ENCODE results near the gene ZNF692.
A peak's percentile ranks its signal among the peaks of the same experiment; 100 is the strongest.

ZNF692 gene

DNA sequence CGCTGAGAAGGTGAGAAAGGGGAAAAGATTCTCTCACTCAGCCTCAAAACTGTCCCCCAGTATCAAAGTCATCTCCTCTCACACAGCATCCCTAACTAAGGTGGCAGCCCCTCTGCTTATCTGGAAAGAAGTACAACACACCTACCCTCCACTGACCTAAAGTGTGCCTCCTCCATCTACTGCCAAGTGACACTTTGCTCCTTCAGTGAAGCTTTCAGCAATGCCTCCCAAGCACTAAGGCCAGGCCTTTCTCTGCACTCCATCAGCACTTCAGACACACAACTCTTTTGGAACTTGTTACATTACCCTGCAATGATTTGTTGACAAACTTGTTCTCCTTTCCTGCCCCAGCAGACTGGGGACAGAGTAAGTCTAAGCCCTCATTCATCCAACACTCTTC, 34.6 kb downstream of the ZNF692 start:
- no peak for DNase-seq

DNA sequence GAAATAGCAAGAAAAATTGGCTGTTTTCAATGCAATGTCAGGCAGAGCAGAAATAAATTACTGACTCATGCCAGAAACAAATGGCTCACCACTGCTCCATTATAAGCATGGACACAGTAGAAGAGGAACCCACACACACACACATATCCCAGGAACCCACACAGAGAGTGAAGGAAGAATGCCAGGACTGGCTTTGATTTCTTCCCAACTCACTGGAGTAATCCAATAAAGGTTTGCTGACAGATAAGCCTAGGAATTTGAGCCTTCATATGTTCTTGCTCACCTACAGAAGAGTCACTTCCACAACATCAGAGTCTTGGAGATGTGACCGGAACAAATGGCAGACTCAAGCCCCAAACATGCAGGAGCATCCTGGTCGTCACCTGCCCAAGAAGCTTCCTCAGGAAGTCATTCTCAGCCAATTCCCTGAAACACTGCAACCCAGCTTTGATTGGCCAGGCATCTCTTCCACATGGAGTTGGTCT, 35.3 kb downstream of the ZNF692 start:
- peak; percentile 12 for DNase-seq

DNA sequence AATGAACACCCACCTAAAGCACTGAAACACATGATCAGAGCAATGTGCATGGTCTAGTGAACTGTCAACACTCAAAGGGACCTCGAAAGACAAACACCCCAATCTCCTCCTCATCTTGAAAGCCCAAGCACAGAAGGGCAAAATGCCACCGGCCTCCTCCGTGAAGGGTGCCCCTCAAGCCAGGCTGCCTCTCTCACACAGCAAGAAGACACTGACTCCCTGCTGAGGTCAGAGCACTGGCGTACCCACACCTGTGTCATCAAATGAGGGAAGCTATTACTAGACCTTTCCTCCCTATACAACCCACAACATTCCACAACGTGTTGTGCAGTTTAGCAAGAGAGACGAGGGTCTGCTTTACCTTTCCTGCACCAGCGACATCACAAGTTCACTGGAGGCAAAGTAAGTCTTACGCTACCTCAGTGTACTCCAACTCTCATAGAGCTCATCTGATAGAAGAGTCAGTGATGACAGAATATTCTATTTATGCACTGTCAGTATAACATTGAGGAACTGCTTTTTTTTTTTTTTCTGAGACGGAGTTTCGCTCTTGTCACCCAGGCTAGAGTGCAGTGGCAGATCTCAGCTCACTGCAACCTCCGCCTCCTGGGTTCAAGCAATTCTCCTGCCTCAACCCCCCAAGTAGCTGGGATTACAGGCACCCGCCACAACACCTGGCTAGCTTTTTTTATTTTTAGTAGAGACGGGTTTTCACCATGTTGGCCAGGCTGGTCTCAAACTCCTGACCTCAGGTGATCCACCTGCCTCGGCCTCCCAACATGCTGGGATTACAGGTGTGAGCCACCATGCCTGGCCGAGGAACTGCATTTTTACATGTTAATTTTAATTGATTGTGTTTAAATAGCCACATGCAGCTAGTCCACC, 36.5 kb downstream of the ZNF692 start:
- DNase-seq = peak; percentile 17

DNA sequence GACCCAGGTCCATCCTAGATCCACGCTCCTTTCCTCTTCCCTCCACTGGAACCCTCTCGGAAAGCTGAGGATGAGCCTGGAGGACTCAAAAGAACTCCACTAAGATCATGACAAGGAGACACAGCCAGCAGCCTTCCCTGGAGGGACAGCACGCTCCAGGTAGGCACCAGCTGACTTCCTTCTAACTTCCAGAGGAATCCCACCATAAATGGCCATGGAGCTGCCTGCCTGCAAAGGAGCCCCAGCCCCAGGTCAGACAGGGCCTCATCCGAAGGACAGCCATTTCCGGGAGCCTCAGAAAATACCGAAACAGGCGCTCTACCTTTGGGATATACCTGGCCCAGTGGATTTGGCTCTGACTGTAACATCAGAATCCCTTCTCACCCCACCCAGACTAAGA, 37.2 kb downstream of the ZNF692 start:
- DNase-seq = no peak

DNA sequence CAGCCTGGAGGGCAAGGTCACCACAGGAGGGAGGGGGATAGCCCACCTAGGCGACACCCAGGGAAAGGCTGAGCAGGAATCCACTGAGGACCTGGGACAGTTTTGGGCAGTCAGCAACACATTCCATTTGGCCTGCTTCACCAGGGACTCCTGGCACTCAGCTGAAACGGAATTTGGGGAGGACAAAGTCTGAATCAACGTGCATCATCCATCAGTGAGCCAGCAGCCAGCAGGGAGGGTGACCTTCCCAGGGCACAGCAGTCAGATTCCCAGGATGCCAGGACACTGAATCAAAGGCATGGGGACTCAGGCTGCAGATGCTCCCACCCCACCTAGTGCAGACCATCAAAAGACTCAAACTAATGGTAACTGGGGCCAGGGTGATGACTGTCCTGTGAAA, 37.8 kb downstream of the ZNF692 start:
- no peak for DNase-seq

DNA sequence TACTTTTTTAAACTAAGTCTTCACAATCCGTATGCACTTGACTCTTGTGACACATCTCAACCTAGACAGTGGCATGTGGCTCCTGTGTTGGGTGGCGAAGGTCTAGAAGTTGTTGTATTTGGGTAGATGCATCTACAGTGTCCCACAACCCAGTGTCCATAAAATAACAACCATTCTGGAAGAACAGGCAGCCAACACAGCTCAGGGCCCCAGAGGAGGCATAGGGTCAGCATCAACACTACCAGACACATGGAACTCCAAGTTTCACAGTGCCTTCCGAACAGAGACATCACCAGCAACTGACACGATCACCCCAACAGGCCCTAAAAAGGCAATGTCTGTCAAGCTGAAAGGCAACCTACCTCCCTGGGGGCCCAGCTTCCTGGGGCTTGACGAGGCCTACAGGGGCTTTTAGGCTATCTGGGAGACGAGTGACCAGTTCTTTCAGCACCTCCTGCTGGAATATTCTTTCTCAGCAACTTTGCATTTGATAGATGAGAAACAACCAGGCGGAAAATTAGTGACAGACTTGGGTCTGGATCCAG, 38.8 kb downstream of the ZNF692 start:
- DNase-seq = no peak

DNA sequence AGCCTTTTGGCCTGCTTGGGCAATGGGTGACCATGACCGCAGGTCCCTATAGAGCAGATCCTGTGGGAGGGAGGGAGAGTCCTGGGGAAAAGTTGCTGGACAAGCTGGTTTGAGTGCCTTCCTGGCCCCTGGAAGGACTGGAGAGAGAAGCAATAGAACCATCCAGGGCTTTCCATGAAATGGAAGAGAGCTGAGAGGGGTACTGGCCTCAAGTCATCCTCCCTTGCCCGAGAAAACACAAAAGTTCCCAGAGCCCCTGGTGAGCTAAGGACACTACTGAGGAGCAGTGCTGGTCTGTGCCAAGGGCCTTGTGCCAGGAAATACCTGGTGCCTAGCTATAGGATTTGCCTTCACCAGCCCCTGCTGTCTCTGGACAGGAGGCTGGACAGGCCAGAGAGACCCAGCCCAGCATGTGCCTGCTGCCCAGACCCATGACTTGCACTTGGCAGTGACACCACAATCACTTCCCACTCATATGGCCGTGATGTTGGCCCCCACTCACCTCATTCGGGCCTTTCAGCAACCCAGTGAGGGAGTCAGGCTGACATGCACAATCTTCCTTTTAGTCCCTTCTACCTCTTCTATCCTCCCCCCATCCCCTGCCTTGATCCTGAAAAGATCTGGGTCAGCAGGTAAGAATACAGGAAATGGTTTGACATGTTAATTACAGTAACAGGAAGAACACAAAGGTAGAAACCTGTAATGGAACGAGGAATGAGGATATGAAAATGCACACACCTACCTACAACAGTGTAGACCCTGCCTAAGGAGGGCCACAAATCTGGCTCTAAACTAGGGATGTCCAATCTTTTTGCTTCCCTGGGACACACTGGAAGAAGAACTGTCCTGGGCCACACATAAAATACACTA, 40.1 kb downstream of the ZNF692 start:
- peak; percentile 32 for DNase-seq

DNA sequence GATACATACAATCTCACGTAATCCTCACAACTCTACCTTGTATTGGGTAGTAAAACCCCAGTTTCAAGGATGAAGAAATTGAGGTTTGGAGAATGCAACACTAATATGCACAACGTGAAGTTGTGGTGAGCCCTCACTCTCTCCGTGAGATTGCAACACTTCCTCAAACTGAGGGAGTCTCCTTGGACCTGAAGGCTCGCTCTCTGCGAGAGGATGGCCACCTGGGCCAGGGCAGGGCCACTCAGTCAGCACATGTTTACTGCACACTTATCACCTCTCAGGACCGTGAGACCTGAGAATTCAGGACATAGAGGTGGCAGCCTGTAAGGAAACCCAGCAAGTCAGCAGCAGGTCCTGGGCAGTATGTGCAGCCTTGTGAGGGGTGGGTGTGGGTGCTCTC, 41.8 kb downstream of the ZNF692 start:
- DNase-seq = no peak

DNA sequence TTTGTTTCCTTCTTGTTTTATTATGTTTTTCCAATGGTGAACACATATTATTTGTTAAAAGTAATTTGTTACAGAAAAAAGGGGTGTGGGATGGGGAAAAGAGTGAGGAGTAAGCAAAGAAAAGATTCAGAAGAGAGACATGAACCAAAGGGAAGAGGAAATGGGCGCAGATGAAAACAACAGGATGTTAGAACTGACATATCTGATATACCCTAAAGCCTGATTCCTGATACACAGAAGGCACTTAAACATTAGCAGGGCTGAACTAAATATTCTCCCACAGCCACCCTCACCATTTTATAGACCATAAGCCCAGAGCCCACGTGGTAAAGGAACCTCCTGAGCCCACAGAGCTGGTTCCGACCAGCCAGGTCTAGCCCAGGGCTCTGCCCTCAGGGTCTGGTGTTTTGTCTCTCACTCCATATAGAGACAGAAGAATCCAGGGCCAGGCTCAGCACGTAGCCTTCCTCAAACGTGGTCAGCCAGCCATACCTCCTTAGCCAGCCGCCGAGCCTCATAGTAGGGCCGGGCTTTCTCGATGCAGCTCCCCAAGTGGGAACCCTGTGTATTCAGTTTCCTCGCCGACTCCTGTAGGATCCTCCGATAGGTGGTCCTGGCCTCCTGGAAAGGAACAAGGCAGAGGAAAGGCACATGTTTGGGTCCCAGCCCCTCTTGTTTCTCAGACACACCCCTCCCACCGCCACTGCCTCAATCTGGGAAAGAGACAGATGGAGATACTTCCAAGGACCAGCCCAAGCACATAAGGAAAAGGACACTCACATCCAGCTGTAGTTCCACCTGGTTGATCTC, 42.6 kb downstream of the ZNF692 start:
- DNase-seq = no peak

DNA sequence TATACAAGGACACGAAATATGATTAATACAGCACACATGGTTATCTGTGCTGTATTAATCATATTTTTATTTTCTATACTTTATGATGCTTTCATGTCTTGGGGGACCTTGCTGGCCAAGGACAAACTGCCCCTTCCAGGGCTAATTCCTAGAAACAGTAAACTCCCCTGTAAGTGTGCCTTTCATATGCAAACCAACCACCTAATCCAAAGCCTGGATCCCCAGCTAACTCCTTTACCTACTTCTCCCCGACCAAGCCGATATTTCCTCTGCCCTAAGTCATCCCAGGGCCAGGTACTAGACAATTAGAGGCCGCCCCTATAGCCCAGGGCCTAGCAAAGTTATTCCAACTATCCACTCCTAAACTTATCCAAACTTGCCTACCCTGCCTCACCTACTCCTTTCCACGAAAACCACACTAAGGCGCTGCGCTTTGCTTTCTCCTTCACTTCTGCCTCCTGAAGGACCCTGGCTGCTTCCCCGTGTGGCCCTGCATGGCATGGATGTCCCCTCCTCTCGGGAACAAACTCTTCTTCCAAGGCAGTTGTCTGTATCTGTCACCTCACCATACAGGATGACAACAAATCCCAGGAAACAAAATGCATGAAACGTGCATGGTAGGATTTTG, 43.4 kb downstream of the ZNF692 start:
- DNase-seq = no peak

DNA sequence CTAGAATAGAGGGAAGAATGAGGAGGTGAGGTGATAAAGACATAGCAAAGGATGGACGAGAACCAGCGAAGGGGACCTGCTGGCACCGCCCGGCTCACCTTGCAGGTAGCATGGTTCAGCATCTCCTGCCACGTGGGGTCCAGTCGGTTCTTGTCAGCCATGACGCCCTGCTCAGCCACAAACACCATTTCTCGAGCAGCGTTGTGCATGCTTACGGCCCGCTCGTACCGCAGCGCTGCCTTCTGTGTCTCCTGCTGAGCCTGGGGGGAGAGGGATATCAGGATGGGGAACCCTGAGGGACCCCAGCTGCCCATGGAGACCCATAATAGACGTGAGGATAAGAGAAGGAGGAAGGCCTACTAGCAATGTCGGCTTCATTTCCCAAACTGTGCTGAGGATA, 44.5 kb downstream of the ZNF692 start:
- DNase-seq = no peak

DNA sequence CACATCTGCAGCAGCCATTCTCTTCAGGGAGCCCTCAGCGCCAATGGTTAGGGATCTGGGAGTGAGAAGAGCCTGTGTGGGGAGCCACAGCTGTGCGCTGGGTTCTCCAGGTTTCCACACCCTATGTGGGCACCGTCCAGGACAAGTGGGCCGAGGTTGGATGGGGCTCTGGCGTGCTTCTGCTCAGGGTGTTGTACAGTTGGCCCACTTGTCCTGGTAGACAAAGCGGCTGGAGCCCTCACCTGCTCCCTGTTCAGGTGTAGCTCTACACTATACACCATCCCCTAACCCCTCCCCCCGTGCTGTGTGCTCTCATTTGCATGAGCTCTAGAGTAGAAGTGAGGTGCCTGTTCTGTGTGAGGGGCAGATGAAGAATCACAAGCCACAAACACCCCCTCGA, 45.3 kb downstream of the ZNF692 start:
- no peak for DNase-seq

DNA sequence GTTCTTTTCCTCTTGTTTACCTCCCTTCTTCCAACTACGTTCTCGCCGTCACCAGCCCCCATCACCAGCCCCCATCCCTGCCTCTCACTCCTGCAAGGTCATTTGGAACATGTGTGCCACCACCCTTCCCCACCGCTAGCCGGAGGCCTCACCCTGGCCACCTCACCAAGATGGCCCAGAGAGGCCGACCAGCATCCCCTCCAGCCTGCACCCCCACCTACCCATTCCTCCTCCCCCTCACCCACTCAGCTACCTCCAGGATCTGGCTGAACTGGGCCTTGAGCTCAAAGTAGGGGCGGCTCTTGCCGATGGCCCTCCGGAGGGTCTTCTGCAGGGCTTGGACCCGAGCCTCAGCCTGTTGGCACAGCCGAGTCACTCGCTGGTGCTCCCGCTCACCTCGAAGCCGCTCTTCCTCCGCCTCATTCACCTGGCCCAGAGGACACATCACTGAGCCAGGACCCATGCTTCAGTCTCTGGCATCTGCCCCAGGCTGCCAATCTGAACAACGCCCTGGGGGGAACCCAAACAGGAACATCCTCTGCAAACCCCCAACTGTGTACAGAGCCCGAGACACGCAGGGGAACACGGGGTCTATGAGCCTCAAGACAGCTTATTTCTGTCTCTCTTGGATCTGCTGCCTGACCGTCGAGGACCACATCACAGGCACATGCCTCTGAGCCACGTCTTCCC, 46.0 kb downstream of the ZNF692 start:
- DNase-seq = no peak

DNA sequence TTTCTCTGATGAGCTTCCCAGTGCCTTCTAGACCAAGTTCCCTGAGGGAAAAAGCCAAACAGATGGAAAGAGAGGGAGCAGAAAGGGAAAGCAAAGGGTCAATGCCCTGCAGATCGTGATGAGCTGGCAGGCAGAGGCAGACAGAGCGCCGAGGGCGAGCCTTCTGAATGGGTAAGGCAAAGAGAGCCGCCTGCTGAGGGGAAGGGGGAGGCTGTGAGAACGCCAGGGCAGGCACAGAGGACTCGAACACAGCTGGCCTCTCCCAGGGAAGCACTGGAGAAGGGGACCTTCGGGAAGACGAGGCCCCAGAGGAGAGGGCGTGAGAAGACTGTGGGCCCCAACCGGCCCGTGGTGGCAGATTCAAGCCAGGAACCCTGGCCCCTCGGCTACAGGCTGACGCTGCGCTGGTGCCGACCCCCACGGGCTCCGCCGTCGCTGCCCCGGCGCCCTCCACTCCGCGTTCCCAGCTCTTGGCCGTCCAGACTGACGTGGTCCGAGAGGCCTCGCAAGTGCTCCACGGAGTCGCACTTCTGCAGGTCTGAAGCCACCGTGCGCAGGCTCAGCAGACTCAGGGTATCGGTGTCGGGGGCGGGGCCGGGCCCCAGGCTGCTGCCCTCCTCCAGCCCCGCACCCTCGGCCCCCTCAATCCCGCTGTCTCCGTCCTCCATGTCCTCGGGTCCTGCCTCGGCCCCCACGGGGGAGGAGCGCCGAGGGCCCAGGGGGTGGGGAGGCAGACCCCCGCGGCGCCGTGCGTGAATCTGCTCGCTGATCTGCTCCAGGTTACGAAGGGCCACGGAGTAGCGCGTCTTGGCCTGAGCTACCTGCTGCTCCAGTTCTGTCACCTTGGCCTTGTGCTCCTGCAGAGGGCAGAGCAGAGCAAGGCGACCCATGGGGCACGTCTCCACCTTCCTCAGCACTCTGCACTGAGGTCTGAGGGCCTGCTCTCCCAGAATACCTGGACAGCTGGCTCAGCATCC, 47.1 kb downstream of the ZNF692 start:
- no peak for DNase-seq

DNA sequence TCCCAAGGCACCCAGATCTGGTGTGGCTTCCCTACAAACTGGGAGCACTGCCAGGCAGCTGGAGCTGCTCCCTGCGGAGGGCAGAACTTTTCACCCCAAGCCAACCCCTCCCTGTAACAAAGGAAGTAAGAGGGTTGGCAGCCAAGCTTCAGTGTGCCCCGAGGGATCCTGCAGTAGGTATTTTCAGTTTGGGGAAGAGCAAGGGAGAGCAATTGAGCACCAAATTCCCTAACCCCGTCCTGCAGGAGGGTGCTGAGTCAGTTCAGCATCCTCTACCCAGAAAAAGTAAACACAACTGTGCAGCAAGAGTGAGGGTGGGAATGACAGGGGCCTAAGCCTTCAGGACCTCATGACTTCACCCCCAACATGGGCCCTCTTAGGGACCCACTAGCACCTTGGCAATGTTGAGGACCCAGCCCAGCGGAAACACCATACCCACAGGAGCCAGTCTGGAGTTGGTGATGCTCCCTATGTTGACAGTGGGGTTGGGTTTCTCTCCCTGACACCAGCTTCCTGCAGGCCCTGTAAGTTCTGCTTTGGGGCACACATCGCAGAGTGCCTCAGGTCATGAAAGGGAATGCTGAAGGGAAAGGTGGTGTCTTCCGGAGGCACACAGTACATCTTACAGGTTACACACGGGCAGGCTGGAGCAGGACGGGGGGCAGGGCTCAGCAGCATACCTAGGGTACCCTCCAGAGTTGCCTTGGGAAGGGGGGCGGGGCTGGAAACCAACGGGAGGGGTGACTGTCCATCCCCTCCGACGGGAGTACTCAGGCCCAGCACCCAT, 48.0 kb downstream of the ZNF692 start:
- no peak for DNase-seq

DNA sequence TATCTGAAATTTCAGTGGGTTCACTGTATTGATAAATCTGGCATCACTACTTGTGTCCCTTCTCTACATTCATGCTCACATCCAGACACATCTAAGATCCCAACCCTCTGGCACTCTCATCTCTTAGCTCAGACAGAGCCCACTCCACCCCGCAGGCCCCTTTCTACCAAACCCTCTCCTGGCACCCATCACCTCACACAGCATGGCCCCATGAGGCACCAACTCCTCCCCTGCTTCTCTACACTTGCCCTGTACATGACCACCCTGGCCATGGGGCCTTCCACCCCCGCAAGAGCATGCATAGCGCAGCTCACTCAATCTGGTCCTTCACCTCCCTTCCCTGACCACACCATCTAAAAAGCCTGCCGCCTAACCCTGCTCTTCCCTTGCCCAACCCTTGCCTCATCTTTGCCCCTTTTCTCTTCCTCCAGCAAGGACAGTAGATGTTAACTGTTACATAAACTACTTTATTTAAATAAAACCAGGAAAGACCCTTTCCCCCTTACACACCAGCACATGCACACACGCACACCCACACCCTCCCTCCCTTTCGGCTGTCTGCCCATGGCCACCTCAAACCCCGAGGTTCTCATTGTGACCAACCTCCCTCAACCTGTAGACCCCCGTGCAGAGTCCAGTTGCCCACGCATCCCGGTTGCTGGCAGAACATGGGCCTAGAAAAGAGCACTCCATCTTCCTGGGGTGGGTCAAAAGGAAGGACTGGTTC, 48.7 kb downstream of the ZNF692 start:
- DNase-seq = no peak

DNA sequence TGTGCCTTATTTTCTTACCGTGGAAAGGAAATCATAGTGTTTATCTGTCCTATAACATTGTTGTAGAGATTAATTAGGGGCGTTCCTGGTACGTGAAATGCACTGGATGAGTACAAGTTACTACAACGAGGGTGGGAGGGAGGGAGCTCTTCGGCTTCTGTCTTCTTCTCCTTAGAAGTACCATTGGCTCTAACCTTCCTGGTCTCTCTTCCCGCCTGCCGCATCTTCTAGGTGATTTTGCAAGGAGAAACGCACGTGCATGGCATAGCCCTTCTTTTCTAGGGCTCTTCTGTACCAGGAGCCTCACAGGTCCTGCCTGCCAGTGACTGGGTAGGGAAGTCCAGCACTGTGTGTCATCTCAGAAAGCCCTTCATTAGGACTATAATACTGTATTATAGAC, 50.0 kb downstream of the ZNF692 start:
- no peak for DNase-seq

DNA sequence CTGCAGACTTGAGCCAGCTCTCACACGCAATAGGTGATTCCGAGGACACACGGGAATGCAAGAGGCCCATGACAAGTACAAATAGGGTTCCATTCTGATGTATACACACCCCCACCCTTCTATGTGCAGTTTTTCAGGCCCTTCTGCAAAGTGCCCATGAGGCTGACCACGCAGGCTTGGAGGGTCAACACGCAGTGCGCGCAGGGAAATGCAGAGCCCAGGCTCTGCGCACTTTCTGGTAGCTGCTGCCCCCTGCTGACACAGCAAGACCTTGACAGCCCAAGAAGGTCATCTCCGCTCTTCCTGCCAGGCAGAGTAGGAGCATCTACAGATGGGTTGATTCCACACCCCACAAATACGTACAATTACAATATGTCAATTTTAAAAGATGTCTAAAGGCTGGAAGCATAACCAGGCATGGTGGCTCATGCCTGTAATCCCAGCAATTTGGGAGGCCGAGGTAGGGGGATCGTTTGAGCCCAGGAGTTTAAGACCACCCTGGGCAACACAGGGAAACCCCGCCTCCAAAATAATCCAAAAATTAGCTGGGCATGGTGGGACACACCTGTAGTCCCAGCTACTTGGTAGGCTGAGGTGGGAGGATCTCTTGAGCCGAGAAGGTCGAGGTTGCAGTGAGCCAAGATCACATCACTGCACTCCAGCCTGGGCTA, 51.7 kb downstream of the ZNF692 start:
- no peak for DNase-seq
